ENCODE data around the gene SMOC2. TPM values are rescaled to one million over a fixed set of nuclear protein-coding genes. Genes with fewer than 3 reads are reported as not detected.

The SMOC2 gene
- total RNA-seq, 1 experiment from 2014 or later = 0.42 TPM

GRCh38 chr6:168415993-168416530 is 24.9 kb upstream of the SMOC2 start:
- CTCF ChIA-PET = no interaction called here
- H4K20me1 ChIP-seq (ENCODE audit: insufficient read depth) = no peaks in the 10 kb centered on the region
- DNase-seq (ENCODE audit: low read depth, low spot score) = no peak
- H2AFZ ChIP-seq (ENCODE audit: low read depth, low read length, poor library complexity, severe bottlenecking) = no peak overlapping the region
- H3K27ac ChIP-seq (ENCODE audit: low read depth, low read length) = no peak overlapping the region
- ATAC-seq = no peak
- no peaks in the 10 kb centered on the region for H3K79me2 ChIP-seq (ENCODE audit: insufficient read depth, low read length)
- RAD21 ChIA-PET (ENCODE audit: low non-redundant PET in 1 of 2, low total read pairs in 2 of 2, uncharacterized antibody in 2 of 2, unreplicated experiment in 2 of 2) = no interaction called here
- H3K36me3 ChIP-seq (ENCODE audit: control insufficient read depth in 1 of 2, insufficient read depth in 2 of 2, low read length in 2 of 2) = no peaks in the 10 kb centered on the region
- no peaks in the 10 kb centered on the region for H3K27me3 ChIP-seq (ENCODE audit: insufficient read depth, low read length)
- no peak overlapping the region for H3K9ac ChIP-seq (ENCODE audit: low read length)
- no peaks in the 10 kb centered on the region for H3K4me1 ChIP-seq (ENCODE audit: control insufficient read depth in 1 of 2, insufficient read depth in 2 of 2, low read length in 2 of 2)
- H3K4me3 ChIP-seq (replicated peaks in 1 of 2; ENCODE audit: low read depth in 1 of 2, low read length in 2 of 2) = no peak overlapping the region
- H3K9me2 ChIP-seq (ENCODE audit: insufficient read depth) = no peaks in the 10 kb centered on the region
- no TSS peak for BruUV-seq (replicated peaks)
- TF ChIP-seq POLR2A (IDR thresholded peaks at IDR 0.05; ENCODE audit: borderline replicate concordance, extremely low read depth, insufficient read depth, insufficient read length) (no peak), ATF3 (IDR thresholded peaks at IDR 0.05) (no peak), SP1 (IDR thresholded peaks at IDR 0.05; ENCODE audit: low read depth) (no peak), YY1 (IDR thresholded peaks at IDR 0.05; ENCODE audit: extremely low read depth, insufficient replicate concordance, low read depth, low read length) (no peak), RAD21 (IDR thresholded peaks at IDR 0.05; ENCODE audit: low read depth) (no peak)
- H3K9me3 ChIP-seq (ENCODE audit: control insufficient read depth in 1 of 2, insufficient read depth in 1 of 2, low read depth in 1 of 2, low read length in 2 of 2) = no peaks in the 10 kb centered on the region
- H3K4me2 ChIP-seq (ENCODE audit: low read length) = no peak overlapping the region
- POLR2A ChIA-PET = no interaction called here
- intact Hi-C loops (cut with micrococcal nuclease) = no loop called here

DNA sequence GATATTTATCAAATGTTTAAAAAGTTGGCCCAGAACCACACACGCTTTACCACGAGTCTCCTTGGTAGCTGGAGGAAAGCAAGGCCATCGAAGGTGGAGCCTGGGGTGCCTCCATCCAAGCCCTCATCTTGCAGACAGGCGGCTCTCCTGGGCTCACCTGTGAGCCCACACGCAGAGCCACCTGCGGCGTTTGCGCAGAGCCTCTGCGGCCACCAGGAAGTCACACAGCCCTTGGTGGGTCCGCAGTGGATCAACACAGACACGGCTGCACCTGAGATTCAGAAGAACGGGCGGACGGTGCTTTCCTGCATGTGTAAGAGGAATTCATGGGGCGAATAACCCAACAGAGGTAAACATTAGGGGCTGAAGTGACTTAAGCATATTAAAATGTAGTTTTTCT is 24.5 kb upstream of the SMOC2 start:
- no peaks in the 10 kb centered on the region for H3K79me2 ChIP-seq (ENCODE audit: insufficient read depth, low read length)
- ChIA-PET RAD21 (ENCODE audit: low non-redundant PET in 1 of 2, low total read pairs in 2 of 2, uncharacterized antibody in 2 of 2, unreplicated experiment in 2 of 2) (no interaction called here), POLR2A (no interaction called here), CTCF (no interaction called here)
- no peak overlapping the region for H3K9ac ChIP-seq (ENCODE audit: low read length)
- H3K4me3 ChIP-seq (replicated peaks in 1 of 2; ENCODE audit: low read depth in 1 of 2, low read length in 2 of 2) = no peak overlapping the region
- H3K9me2 ChIP-seq (ENCODE audit: insufficient read depth) = no peaks in the 10 kb centered on the region
- no peak for ATAC-seq
- no peaks in the 10 kb centered on the region for H3K9me3 ChIP-seq (ENCODE audit: control insufficient read depth in 1 of 2, insufficient read depth in 1 of 2, low read depth in 1 of 2, low read length in 2 of 2)
- no peaks in the 10 kb centered on the region for H3K4me1 ChIP-seq (ENCODE audit: control insufficient read depth in 1 of 2, insufficient read depth in 2 of 2, low read length in 2 of 2)
- no peaks in the 10 kb centered on the region for H4K20me1 ChIP-seq (ENCODE audit: insufficient read depth)
- no peak overlapping the region for H3K4me2 ChIP-seq (ENCODE audit: low read length)
- no peak overlapping the region for H2AFZ ChIP-seq (ENCODE audit: low read depth, low read length, poor library complexity, severe bottlenecking)
- intact Hi-C loops (cut with micrococcal nuclease) = no loop called here
- no peak for DNase-seq (ENCODE audit: low read depth, low spot score)
- no peaks in the 10 kb centered on the region for H3K36me3 ChIP-seq (ENCODE audit: control insufficient read depth in 1 of 2, insufficient read depth in 2 of 2, low read length in 2 of 2)
- no peaks in the 10 kb centered on the region for H3K27me3 ChIP-seq (ENCODE audit: insufficient read depth, low read length)
- no TSS peak for BruUV-seq (replicated peaks)
- no peak overlapping the region for H3K27ac ChIP-seq (ENCODE audit: low read depth, low read length)
- no peak for TF ChIP-seq FOSL1 (IDR thresholded peaks at IDR 0.05; ENCODE audit: low read depth)
- no peak for TF ChIP-seq SRF (IDR thresholded peaks at IDR 0.05; ENCODE audit: low read depth)
- no peak for TF ChIP-seq EZH2phosphoT487 (IDR thresholded peaks at IDR 0.05; ENCODE audit: borderline replicate concordance)
- TF ChIP-seq POLR2AphosphoS5 (IDR thresholded peaks at IDR 0.05; ENCODE audit: low read depth, low read length) = no peak
- no peak for TF ChIP-seq SIN3A (IDR thresholded peaks at IDR 0.05; ENCODE audit: low read depth)
- no peak for TF ChIP-seq RAD21 (IDR thresholded peaks at IDR 0.05; ENCODE audit: low read depth)
- no peak for TF ChIP-seq JUND (IDR thresholded peaks at IDR 0.05)
- TF ChIP-seq EZH2 (IDR thresholded peaks at IDR 0.05) = no peak
- TF ChIP-seq EGR1 (IDR thresholded peaks at IDR 0.05; ENCODE audit: low read depth) = no peak
- TF ChIP-seq POLR2A (IDR thresholded peaks at IDR 0.05; ENCODE audit: borderline replicate concordance, extremely low read depth, insufficient read depth, insufficient read length) = no peak
- no peak for TF ChIP-seq ZNF274 (IDR thresholded peaks at IDR 0.05; ENCODE audit: low read depth, low read length)
- TF ChIP-seq ZFX (IDR thresholded peaks at IDR 0.05) = no peak
- TF ChIP-seq CEBPB (IDR thresholded peaks at IDR 0.05; ENCODE audit: low read depth) = no peak
- TF ChIP-seq, protein P1, sequence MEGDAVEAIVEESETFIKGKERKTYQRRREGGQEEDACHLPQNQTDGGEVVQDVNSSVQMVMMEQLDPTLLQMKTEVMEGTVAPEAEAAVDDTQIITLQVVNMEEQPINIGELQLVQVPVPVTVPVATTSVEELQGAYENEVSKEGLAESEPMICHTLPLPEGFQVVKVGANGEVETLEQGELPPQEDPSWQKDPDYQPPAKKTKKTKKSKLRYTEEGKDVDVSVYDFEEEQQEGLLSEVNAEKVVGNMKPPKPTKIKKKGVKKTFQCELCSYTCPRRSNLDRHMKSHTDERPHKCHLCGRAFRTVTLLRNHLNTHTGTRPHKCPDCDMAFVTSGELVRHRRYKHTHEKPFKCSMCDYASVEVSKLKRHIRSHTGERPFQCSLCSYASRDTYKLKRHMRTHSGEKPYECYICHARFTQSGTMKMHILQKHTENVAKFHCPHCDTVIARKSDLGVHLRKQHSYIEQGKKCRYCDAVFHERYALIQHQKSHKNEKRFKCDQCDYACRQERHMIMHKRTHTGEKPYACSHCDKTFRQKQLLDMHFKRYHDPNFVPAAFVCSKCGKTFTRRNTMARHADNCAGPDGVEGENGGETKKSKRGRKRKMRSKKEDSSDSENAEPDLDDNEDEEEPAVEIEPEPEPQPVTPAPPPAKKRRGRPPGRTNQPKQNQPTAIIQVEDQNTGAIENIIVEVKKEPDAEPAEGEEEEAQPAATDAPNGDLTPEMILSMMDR (IDR thresholded peaks at IDR 0.05 in 2 of 3, conservative IDR thresholded peaks at IDR 0.05 in 1 of 3; ENCODE audit: borderline replicate concordance in 1 of 3, insufficient read depth in 1 of 3, low read depth in 2 of 3, low read length in 2 of 3) = no peak
- TF ChIP-seq ELF1 (IDR thresholded peaks at IDR 0.05; ENCODE audit: borderline replicate concordance, low read depth) = no peak
- TF ChIP-seq TCF7L2 (IDR thresholded peaks at IDR 0.05; ENCODE audit: borderline replicate concordance, extremely low read depth, insufficient read depth, insufficient read length) = no peak
